ENCODE results near the gene TIE1.

The TIE1 gene

GRCh38 chr1:43292679-43293078, 8.1 kb upstream of the TIE1 start:
- no peak for DNase-seq

GRCh38 chr1:43293176-43293575, 7.6 kb upstream of the TIE1 start:
- DNase-seq = no peak

GRCh38 chr1:43293896-43294760, 6.7 kb upstream of the TIE1 start:
- DNase-seq = peak in 33 of 51 donors; percentile 15 to 83 (median 46)

- DNase-seq = peak in 1 of 51 donors; percentile 74
Observed at GRCh38 chr1:43294761-43295160, 6.0 kb upstream of the TIE1 start.

- peak in 1 of 51 donors; percentile 20 for DNase-seq
Observed at GRCh38 chr1:43296207-43296606, 4.6 kb upstream of the TIE1 start.

- DNase-seq = no peak
Observed at GRCh38 chr1:43298055-43298454, 2.7 kb upstream of the TIE1 start.

GRCh38 chr1:43299101-43299500, 1.7 kb upstream of the TIE1 start:
- DNase-seq = no peak

- DNase-seq = no peak
Observed at GRCh38 chr1:43302201-43302600, 1.4 kb downstream of the TIE1 start.

GRCh38 chr1:43302721-43303470, 2.1 kb downstream of the TIE1 start:
- no peak for DNase-seq

GRCh38 chr1:43303471-43304313, 2.9 kb downstream of the TIE1 start:
- DNase-seq = peak in 1 of 51 donors; percentile 14

GRCh38 chr1:43304314-43304681, 3.5 kb downstream of the TIE1 start:
- DNase-seq = no peak

GRCh38 chr1:43304771-43305300, 4.1 kb downstream of the TIE1 start:
- DNase-seq = no peak

GRCh38 chr1:43305461-43305860, 4.7 kb downstream of the TIE1 start:
- DNase-seq = no peak

GRCh38 chr1:43305926-43306687, 5.3 kb downstream of the TIE1 start:
- DNase-seq = no peak

GRCh38 chr1:43306688-43307457, 6.1 kb downstream of the TIE1 start:
- DNase-seq = no peak

GRCh38 chr1:43307458-43308158, 6.8 kb downstream of the TIE1 start:
- no peak for DNase-seq

- no peak for DNase-seq
Observed at GRCh38 chr1:43308635-43309404, 8.0 kb downstream of the TIE1 start.

- DNase-seq = no peak
Observed at GRCh38 chr1:43309405-43310025, 8.7 kb downstream of the TIE1 start.
